GM19025 (cell line): ENCODE results near the gene IL36B.
"Not testable (repeated sequence)": the region's sequence is repeated elsewhere in the genome, so short reads cannot be mapped to it uniquely, and the experiment has no call there.

Experiments used
- ATAC-seq: cut with Tn5 transposase; IDR thresholded peaks from one replicate; pipeline ENCODE4 v1.9.1; 2021; ENCODE audit warnings: mild to moderate bottlenecking, low read depth, moderate library complexity; ENCODE audit not compliant: unreplicated experiment

IL36B gene

GRCh38 chr2:113052396-113052917, at the start of gene IL36B:
IL36B (minus strand) TSS chr2:113052867.
- no peak for ATAC-seq

GRCh38 chr2:113102133-113102532, 49.5 kb upstream of the IL36B start:
- ATAC-seq: no peak

- no peak for ATAC-seq
Measured at GRCh38 chr2:113098532-113098931, 45.9 kb upstream of the IL36B start.

GRCh38 chr2:113098041-113098440, 45.4 kb upstream of the IL36B start:
- ATAC-seq: no peak

GRCh38 chr2:113096842-113097618, 44.4 kb upstream of the IL36B start:
- not testable (repeated sequence) for ATAC-seq

GRCh38 chr2:113096306-113096705, 43.6 kb upstream of the IL36B start:
- ATAC-seq: not testable (repeated sequence)

- no peak for ATAC-seq
Measured at GRCh38 chr2:113093613-113093977, 40.9 kb upstream of the IL36B start.

- no peak for ATAC-seq
Measured at GRCh38 chr2:113092864-113093612, 40.4 kb upstream of the IL36B start.

- ATAC-seq: no peak
Measured at GRCh38 chr2:113091231-113091896, 38.7 kb upstream of the IL36B start.

GRCh38 chr2:113089916-113090315, 37.2 kb upstream of the IL36B start:
- no peak for ATAC-seq

- ATAC-seq: no peak
Measured at GRCh38 chr2:113088213-113088992, 35.7 kb upstream of the IL36B start.

- no peak for ATAC-seq
Measured at GRCh38 chr2:113085542-113085941, 32.9 kb upstream of the IL36B start.

- ATAC-seq: no peak
Measured at GRCh38 chr2:113084249-113085000, 31.8 kb upstream of the IL36B start.

- ATAC-seq: no peak
Measured at GRCh38 chr2:113083296-113083695, 30.6 kb upstream of the IL36B start.

- ATAC-seq: no peak
Measured at GRCh38 chr2:113081488-113082210, 29.0 kb upstream of the IL36B start.

GRCh38 chr2:113080134-113080533, 27.5 kb upstream of the IL36B start:
- no peak for ATAC-seq

GRCh38 chr2:113079131-113079530, 26.5 kb upstream of the IL36B start:
- ATAC-seq: no peak

GRCh38 chr2:113078350-113078839, 25.7 kb upstream of the IL36B start:
- no peak for ATAC-seq

GRCh38 chr2:113077921-113078320, 25.3 kb upstream of the IL36B start:
- ATAC-seq: no peak
